Ramos (cell line): ENCODE data around the gene PDXK.
"Not testable (repeated sequence)": the region's sequence is repeated elsewhere in the genome, so short reads cannot be mapped to it uniquely, and the experiment has no call there.

Source experiments
- in situ Hi-C: fragments of 300-500 bp; cut with MboI; formaldehyde crosslinking; loops from one replicate; pipeline ENCODE4 v1.14.3; 2022; ENCODE audit warnings: low sequenced_read_pairs; ENCODE audit not compliant: unreplicated experiment

The PDXK gene

DNA sequence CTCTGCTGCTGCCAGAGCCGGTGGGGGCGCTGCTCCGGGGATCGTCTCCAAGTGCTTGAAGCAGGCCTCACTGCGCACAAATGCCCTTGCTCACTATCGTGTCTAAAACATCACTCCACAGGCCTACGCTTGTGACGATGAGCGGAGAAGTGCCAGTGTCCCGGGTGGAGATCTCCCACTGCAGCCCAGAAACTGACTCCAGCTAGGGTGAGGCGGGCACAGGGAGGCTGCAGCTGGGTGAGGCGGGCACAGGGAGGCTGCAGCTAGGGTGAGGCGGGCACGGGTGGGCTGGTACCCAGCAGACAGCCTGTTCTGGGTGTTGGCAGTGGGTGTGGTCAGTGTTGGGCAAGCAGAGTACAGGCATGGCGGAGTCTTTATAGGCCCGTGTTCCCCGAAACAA, 22.7 kb upstream of the PDXK start:
- in situ Hi-C loops = no loop called here

DNA sequence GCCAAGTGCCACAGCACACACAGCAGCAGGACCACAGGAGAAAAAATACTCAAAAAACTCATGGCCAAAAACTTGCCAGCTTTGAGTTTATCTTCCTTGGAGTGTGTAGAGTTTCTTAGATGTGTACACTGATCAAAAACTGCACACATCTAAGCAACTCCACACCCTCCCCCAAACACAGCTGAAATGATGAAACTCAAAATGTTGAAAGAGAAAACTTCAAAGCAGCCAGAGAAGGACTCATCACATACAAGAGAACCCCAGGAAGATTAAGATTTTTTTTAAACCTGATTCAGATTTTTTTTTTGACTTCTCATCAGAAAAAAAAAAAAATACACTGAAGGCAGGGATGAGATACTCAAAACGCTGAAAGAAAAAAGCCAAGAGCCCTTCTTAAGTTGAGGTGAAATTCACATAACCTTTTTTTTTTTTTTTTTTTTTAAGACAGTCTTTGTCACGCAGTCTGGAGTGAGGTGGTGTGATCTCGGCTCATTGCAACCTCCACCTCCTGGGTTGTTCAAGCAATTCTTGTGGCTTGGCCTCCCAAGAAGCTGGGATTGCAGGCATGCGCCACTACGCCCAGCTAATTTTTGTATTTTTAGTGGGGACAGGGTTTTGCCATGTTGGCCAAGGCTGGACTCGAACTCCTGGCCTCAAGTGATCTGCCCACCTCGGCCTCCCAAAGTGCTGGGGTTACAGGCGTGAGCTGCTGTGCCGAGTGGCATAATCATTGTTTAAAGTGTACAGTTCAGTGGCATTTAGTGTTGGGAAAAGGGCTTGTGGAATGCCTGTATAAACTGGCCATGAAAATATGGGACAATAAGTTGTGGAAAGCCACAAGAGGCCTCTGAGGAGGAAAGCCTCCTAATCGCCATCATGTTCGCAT, 20.9 kb upstream of the PDXK start:
- in situ Hi-C loops = no loop called here

GRCh38 chr21:43699492-43699777, 19.5 kb upstream of the PDXK start:
- in situ Hi-C loops = not testable (repeated sequence)

- in situ Hi-C loops = no loop called here
Observed at GRCh38 chr21:43699933-43700599, 18.9 kb upstream of the PDXK start.

GRCh38 chr21:43701936-43702784, 16.8 kb upstream of the PDXK start:
- in situ Hi-C loops = no loop called here

GRCh38 chr21:43702785-43703034, 16.2 kb upstream of the PDXK start:
- in situ Hi-C loops = no loop called here

DNA sequence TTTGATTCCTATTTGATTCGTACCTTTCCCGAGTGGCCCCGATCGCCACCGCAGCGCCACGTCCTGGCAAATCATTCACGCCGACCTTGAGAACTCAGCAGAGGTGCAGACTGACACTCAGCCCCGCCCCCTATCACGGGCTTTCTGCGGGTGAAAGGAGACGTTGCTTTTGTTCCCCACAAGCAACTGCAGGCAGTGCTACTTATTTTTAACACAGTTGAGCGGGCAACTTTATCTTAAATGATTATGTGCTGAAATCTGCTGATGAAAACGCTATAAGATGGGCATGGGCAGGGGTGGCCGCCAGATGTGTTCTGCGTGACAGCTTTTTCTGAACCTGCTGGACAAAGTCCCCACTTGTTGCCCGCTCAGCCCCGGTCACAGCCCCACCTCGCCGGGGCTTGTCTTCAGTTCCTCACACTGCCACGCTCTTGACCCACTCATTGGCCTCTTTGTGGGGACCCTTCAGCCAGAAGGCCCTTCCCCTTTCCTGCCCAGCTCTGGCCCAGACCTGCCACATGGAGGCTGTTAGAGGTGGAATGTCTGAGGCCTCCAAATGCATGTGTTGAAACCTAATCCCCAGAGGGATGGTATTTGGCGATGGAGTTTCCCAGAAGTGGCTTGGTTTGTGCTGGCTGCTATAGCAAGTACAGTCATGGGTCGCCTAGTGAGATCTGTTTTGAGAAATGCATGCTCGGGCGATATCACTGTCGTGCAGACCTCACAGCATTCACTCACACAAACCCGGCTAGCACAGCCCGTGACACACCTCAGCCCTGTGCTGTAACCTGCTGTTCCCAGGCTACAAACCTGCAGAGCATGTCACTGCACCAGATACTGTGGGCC, 15.7 kb upstream of the PDXK start:
- in situ Hi-C loops = no loop called here

GRCh38 chr21:43707462-43707861, 11.5 kb upstream of the PDXK start:
- in situ Hi-C loops = loop anchor here (5.0 kb wide), 1 partner anchor 45 kb away; no protein-coding TSS in a partner anchor

DNA sequence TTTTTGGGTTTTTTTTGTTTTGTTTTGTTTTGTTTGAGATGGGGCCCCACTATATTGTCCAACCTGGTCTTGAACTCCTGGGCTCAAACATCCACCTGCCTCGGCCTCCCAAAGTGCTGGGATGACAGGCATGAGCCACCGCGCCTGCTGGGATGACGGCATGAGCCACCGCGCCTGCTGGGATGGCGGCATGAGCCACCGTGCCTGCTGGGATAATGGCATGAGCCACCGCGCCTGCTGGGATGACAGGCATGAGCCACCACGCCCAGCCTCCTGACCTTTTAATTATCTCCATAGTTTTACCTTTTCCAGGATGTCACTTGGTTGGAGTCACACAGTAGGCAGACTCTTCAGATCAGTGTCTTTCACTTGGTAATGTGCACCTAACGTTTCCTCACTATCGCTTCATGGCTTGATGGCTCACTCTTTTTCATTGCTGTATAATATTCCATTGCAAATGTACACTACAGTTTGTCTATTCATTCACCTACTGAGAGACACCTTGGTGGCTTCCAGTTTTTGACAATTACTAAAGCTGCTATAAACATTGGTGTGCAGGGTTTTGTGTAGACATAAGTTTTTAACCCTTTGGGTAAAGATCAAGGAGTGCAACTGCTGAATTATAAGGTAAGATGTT, 10.1 kb upstream of the PDXK start:
- in situ Hi-C loops = loop anchor here (5.0 kb wide), 1 partner anchor 47 kb away; no protein-coding TSS in a partner anchor

DNA sequence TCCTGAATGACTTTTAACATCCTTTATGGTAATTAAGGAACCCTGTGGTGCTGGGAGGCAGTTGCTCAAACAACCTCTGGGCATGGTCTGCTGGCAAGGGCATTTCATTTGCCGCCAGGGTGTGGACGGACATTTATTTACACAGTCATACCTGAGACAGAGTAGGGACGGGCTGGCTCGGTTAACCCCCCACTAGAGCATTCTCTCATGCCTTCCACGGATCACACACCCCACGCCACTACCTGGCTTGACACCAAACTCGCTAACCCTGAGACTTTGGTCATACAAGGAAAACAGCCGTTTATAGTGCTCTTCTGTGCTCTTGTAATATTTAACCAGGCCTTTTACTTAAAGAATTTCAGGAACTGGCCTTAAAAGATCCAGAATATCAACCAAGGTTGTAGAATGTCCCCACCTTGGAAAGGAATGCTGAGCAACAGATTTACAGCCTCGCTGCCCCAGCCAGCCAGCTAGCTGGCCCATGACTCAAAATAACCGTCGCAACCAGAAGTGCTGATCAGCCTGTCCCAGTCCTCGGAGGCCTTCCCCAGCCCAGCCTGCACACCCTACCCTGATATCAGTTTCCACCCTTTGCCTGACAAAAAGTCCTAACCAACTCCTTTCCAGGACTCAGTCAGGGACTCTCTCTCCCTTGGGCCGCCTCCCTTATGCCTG, 6.5 kb upstream of the PDXK start:
- in situ Hi-C loops = no loop called here

GRCh38 chr21:43713123-43713522, 5.8 kb upstream of the PDXK start:
- in situ Hi-C loops = not testable (repeated sequence)

DNA sequence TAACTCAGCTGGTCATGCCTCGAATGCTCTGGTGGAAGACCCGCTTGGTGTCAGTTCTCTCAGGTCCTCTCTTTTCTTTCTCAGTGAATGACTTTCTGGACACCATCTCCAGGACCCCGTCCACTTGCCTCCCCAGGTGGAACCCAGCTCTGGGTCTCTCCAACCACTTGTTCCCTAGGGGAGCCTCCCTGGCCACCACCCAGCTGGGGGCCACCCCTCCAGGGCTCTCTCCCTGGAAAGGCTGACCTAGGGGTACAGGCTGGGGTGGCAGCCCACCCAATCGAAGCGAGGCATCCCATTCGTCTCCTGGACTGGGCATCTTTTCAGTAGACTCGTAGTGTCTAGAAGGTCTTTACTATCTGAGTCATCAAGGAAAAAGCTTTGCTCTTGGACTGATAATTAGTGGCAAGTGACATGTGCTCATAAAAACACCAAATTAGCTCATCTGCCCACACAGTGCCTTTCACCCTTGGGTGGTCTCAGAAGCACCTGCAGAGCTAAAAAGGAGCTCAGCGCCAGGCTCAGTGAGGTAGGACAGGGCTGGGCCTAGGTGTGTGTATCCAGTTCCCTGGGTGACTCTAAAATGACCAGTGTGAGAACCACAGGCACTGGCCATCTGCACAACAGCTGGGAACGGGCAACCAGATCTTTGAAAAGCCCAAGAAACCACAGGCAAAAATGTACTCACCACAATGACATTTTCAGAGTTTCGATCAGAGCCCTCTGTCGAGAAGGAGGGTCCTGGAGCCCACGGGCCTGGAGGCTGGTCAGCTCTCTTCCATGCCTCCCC, 2.4 kb upstream of the PDXK start:
- in situ Hi-C loops = no loop called here

- in situ Hi-C loops = no loop called here
Observed at GRCh38 chr21:43717166-43717853, 1.6 kb upstream of the PDXK start.

GRCh38 chr21:43717967-43718871, 710 bp upstream of the PDXK start:
- in situ Hi-C loops = no loop called here

DNA sequence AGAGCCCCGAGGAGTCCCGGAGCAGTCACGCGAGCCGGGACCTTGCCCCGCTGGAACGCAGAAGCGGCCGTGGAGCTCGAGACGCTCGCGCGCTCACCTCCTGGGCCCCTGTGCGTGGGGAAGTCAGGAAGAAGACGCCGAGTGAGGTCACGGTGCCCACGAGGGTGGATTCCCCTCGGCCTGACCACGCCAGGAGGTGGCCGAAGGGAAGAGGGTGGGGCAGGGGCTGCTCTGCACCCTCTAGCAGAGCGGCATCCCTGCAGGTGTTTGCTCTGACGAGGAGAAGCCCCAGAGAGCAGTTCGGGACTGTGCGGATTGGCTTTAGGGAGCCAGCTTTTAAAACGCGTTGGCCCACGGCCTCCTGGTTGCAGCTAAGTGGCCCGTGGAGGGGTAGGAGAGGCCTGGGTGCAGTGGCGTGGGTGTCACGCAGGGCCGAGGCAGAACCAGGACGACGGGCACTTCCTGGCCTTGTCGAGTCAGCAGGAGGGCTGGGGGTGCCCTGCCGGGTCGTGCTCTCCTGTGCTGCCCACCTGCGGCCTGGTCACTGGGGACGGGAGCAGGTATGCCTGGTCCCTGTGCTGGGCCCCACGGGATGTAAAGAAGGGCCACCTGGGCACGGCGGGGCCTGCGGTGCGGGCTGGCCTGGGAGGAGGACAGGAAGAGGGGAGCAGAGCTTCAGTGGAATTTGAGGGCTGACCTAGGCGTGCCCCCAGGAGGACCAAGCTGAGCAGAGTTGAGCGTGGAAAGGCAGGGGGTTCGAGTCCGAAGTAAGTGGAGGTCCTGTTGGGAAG, 1.0 kb downstream of the PDXK start:
- in situ Hi-C loops = loop anchor here (10.0 kb wide), 1 partner anchor 145 kb away; the partner anchor contains the start of gene AGPAT3
